Measurements from ENCODE around the gene DCUN1D4. TPM values are rescaled to one million over a fixed set of nuclear protein-coding genes. Genes with fewer than 3 reads are reported as not detected.

DCUN1D4 gene
- total RNA-seq, 1 donor from 2014 or later: 35.2 TPM

DNA sequence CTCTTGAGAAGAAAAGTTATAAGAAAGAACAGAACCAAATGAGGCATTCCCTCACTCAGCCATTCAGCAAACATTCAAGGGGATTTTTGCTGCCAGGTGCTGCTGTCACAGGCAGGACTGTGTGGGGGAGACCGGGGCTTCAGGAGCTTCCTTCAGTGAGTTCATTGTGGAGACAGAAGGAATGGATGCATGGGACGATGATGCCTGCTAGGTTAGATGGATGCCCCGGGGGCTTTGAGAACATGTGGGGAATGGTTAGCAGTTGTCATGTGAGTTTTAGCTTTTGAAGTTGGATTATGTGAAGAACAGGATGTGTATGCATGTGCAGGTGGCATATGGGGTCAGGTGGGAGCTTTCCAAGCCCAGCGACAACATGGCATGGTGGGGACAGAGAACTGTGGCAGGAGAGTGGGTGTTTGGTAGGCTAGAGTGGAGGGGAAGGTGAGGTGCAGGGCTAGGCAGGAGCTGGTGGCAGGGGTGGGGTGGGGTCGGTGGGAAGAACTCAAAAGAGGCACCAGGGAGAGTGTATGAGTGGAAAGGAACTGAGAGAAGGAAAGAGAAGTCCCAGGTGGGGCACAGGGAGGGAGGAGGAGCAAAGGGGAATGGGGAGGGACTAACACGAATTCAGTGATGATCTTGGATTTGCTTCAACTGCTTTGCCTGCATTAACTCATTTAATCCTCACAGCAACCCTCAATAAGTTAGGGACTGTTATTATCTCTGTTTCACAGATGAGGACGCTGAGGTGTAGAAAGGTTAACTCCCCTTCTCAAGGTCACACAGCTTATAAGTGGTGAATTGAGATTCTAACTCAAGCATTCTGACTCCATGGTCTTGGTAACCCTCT lies 8.4 kb downstream of the DCUN1D4 start:
- ATAC-seq (ENCODE audit: poor library complexity) (no peak), DNase-seq (no peak)
- intact Hi-C loops (cut with DNase I): no loop called here

DNA sequence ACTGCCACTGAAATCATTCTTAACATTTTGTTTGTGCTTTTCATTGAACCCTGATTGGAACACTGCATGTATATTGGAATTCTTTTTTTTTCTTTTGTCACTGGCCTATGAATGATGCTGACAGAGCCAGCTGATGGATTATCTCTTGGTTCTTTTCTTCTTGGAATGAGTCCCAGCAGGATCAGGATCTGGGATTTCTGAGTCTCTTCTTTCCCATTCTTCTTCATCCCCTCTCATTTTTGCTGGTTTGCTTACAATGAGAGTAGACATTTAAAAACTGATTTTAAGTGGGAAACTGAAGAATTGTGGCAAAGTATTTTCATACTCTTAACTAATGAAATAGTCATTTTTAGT lies 9.0 kb downstream of the DCUN1D4 start:
- intact Hi-C loops (cut with DNase I): no loop called here
- DNase-seq (no peak), ATAC-seq (ENCODE audit: poor library complexity) (no peak)

DNA sequence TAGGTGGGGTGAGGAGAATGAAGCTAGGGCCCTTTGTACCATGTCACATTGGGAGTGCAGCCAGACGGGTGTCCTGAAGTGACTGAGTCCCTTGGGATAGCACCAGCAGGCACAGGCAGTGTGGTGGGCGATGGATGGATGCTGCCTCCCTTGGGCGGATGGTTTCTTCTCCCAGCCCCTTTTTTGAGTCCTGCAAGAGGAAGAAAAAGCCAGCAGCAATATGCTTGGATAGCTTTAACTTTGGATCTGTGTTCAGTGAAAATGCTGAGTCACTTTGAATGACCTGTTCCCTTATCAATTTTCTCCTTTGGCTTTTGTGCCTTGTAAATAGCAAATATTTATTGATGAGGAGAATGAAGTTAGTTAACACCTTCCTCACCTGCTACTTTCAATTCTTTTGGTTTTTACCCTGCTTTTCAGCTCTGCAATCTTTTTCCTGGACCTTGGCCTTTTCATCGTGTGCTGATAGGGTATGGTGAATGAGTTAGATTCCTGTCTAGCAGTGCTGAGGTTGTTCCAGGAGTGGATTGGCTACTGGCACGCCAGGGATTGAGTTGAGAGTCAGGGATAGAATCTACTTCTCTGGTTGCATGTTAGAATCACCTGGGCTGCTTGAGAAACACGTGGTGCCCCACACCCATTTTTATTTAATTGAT lies 10.2 kb downstream of the DCUN1D4 start:
- DNase-seq (no peak), ATAC-seq (ENCODE audit: poor library complexity) (peak; percentile 74)
- intact Hi-C loops (cut with DNase I): no loop called here

DNA sequence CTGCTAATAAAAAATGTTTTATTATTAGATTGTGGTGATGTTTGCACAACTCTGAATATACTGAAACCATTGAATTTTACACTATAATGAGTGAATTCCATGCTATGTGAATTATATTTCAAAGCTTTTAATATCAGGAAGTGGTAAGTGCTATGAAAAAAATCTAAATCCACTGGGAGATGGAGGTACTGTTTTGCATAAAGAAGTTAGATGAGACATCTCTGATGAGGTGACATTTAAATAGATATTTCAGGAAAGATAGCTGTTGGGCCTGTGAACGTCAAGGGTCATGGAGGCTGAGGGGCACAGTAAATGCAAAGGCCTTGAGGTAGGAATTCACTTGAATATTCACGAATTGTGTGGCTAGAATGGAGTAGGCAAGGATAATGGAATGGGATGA lies 12.3 kb downstream of the DCUN1D4 start:
- intact Hi-C loops (cut with DNase I): no loop called here
- ATAC-seq (ENCODE audit: poor library complexity) (no peak), DNase-seq (no peak)

DNA sequence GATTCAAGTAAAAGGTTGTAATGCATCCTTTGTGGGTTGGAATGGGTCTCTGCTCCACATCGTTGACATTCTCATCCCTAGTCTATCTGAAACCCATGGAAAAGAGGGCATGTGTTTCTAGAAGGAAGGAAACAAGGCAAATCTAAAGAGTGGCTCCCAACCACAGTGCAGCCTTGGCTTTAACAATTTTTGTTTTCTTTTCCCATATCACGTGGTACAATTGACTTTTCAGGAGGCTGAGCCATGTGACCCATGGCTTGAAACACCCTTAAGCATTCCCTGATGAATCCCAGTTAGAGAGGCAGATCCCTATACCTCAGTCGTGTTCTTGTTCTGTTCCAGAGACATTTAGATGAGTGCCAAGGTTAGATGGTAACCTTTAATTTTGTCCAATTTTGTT lies 12.8 kb downstream of the DCUN1D4 start:
- intact Hi-C loops (cut with DNase I): no loop called here
- ATAC-seq (ENCODE audit: poor library complexity): no peak
- DNase-seq: no peak

DNA sequence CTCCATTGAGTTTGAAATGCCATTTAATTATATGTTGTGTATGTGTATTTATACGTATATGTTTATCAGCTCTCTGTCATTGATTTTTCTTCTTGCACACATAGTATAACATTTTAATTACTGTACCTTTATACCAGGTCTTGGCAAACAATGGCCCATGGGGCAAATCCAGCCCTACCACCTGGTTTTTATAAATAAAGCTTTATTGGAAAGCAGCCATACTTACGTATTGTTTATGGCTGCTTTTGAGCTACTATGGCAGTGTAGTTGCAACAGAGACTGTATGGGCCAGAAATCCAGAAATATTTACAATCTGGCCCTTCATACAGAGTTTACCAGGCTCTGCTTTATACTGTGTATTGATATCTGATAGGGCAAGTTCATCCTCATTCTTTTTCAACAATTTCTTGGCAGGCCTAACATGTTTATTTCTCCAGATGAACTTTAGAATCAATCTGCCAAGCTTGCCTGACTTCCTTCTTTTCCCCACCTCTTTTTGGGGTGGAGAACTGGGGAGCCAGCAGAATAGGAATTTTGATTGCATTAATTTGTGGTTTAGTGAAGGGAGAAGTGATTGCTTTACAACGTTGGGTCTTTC lies 15.8 kb downstream of the DCUN1D4 start:
- ATAC-seq (ENCODE audit: poor library complexity) (peak; percentile 25), DNase-seq (no peak)
- intact Hi-C loops (cut with DNase I): no loop called here

DNA sequence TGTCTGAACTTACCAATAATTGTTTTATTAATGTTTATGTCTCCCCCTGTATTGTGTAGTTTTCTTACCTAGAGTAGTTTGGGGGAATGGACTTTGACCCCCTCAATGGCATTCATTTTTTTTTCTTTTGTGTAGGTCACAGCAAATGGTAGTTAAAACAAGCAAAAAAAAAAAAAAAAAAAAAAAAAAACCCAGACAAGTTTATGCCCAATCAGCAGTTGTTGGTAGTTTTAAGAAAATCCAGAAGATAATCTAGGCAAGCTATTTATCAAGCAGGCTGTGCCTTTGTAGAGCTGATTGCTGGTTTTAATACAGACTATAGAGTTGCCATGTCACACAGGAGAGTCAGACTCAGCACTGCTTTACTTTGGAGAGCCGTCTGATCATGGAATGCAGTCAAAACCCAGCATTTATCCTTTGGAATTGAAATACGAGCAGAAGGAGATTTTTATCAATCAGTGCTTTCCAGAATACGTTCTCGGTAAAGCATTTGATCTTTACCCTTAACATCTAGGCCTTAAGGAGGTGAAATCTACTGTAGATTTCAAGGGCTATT lies 16.6 kb downstream of the DCUN1D4 start:
- DNase-seq: no peak
- ATAC-seq (ENCODE audit: poor library complexity): no peak
- intact Hi-C loops (cut with DNase I): no loop called here

DNA sequence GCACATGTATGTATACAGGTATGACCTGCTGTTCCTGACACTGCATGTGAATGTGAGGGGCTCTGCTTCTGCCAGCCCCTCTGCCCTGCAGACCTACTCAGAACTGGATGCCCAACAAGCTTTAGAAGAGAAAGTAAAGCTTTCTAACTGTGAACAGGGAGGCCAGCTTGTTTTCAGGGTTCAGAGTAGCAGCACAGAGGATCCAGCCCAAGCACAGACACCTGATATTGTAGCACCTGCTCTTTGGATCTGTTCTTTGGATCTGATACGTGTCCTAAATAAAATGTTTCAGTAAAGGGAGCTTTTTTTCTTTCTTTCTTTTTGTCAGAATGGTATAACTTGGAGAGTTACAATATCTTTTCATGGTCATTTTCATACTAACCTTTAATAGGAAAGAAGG lies 19.2 kb downstream of the DCUN1D4 start:
- ATAC-seq (ENCODE audit: poor library complexity) (no peak), DNase-seq (no peak)
- intact Hi-C loops (cut with DNase I): no loop called here

DNA sequence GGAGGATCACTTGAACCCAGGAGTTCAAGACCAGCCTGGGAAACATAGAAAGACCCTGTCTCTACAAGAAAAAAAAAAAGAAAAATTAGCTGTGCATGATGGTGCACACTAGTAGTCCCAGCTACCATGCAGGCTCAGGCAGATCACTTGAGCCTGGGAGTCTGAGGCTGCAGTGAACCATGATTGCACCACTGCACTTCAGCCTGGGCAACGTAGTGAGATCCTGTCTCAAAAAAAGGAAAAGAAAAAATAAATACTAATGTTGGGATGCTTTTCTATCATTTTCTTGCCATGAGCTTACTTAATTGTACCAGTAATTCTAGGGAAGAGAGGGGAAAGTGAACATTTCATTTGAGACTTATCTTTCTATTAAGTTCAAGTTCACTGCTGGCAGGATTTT lies 19.8 kb downstream of the DCUN1D4 start:
- intact Hi-C loops (cut with DNase I): no loop called here
- DNase-seq (no peak), ATAC-seq (ENCODE audit: poor library complexity) (no peak)

DNA sequence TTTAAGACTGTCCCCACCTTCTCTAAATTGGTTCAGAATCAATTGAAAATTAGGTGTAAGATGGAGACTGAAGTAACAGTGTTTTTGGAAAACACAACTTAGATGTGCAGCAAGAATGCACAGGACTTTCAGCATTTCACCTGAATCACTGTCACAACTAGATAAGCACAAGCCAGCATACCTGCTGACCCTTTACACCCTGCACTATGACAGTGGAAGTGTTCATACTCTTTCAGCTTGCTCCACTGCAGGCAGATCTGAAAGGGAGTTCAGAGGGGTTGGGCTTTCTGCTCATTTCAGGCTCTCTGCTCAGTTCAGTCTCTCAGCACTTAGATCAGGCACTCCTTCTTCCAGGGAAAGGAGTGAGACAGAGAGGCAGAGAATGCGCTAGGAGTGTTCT lies 22.8 kb downstream of the DCUN1D4 start:
- intact Hi-C loops (cut with DNase I): no loop called here

DNA sequence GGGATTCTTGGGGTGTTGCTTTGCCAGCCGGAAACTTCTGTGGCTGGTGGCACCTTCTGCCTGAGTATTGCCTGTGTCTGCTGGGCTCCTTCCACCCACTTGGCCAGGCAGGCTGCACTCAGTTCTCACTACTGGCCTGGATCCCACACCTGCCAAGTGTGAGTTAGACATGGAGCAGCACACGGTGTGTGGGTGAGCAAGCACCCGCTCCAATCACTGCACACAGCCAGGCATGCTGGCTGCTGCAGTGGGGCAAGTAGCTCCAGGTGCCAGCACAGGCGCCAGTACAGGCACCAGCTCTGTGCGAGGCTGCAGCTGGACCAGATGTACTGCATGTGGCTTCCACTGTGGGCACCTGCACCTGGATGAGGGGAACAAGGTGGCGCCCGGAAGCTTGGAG lies 23.9 kb downstream of the DCUN1D4 start:
- DNase-seq (peak; percentile 56), ATAC-seq (ENCODE audit: poor library complexity) (peak; percentile 95)
- intact Hi-C loops (cut with DNase I): no loop called here

More for the DNA sequence above, 22.8 kb downstream of the DCUN1D4 start:
- ATAC-seq (ENCODE audit: poor library complexity): no peak
- DNase-seq: no peak

DNA sequence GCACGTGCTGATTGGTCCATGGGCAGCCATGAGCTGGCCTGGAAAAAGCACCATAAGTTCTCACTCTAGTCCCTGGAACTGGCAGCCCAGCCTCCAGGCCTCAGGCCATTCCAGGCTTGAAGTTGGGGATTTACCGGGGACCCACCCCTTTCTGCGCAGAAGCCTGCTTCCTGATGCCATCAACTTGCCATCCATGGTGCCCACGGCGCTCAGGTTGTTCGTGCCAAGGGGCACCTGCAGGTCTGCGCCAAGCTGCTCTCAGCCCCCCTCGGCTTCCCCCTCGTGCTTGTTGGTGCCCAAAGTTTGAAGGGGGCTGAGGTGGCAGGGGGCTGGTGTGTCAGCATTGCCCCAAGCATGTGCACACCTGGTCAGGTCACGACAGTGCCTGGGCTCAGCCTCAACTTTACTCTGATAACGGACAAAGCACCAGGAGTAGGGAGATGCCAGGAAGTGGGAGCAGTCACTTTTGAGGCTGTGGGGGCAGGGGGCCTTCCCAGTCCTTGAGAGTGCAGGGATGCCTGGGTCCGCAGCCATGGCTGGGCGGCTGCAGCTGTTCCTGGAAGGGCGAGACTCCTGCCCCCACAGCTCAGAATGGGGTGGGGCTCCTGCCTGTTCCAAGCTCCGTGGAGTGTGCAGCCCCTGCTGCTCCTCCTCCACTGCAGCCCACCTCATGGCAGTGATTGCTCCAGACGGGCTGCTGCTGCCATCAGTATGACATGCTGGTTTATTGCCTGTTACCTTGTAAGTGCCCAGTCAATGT lies 24.9 kb downstream of the DCUN1D4 start:
- intact Hi-C loops (cut with DNase I): no loop called here
- no peak for DNase-seq
- ATAC-seq (ENCODE audit: poor library complexity): no peak

DNA sequence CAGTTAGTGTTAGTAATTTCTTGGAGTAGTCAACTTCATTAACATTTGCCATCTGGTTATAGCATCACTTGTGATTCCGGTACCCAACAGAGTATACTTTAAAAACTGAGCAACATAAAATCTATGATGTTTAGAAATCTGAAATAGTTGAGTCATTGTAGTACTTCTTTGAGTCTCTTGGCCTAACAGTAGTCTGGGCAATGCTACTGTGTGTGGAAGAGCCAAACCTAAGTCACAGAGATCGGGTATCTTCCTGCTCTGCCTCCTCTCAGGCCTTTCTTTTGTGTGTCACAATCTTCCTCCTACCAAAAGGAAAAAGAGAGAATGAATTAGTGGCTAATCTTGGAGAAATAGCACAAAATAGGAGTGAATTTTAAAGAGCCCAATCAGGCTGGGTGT lies 25.5 kb downstream of the DCUN1D4 start:
- DNase-seq (no peak), ATAC-seq (ENCODE audit: poor library complexity) (no peak)
- intact Hi-C loops (cut with DNase I): no loop called here

DNA sequence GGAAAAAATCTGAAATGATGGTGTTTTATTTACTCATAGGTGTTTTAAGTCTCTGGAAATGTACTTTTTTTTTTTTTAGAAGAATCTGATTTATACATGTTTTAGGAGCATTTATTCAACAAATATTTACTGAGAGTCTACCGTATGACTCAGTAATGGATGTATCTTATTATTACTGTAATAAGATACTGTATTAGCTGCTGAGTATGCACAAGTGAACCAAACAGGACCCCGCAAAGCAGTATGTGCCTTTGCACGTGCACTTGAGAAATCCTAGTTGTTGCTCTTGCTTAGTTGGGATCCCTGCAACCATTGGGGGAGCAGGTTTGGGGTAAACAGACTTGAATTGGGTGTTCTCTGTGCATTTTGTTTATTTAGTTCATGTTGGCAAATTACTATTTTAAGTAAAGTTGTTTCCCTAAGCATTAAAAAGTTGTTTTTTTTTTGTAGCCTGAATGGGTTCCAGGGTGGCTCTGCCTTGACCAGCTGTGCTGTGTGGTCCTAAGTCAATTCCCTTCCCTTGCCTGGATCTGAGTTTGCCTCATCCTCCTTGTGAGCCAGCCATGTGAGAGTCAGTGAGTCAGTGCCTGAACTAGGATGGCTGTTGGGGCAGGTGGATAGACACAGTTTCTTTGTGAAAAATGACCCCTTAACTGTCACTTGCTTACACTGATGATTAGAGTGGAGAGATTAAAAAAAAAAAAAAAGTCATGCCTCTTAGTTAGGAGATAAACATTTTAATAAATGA lies 27.7 kb downstream of the DCUN1D4 start:
- DNase-seq (no peak), ATAC-seq (ENCODE audit: poor library complexity) (no peak)
- intact Hi-C loops (cut with DNase I): no loop called here

DNA sequence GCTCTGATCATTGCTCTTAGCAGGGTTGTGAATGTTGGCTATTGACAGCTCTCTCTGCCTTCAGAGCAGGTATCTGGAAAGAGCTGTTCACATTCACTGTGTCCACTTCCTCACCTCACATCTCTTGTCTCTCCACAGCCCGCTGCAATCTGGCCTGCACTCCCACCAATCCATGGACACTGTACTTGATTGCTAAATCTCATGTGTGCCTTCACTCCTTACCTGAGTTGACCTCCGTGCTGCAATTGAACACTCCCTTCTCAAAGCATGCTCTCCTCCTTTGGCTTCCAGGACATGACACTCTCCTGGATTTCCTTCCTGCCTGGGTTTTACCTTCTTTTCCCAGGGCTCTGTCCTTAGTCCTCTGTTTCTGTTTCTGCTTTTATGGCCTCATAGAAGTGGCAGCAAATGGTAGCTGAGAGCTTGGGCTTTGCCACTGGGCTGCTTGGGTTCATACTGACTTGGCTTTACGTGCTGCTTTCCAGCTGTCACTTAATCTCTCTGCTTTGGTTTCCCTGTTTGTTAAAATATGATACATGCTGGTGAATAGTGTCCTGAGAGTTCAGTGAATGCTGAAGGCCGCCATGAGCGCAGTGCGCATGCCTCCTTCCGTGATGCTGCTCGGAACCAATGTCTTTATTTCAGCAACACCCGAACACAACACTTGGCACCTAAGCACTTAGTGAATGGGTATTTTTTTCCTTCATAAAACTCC lies 29.5 kb downstream of the DCUN1D4 start:
- intact Hi-C loops (cut with DNase I): no loop called here
- DNase-seq (no peak), ATAC-seq (ENCODE audit: poor library complexity) (no peak)

DNA sequence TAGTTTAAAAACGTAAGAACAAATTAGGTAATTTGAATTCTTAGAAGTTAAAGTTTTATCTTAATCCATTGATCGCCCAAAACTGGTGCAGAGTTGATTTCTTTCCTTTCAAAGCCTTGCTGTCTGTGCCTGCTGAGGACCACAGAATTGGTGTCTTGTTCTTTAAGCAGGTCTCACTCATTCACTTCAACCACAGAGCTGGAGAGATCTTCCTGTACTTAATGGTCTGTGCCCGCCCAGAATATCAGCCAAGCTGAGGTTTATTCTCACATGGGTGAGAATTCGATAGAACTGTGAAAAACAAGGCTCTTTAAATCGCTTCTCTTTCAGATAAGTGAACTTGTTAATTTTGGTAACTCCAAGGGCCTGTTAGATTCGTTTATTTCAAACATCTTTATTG lies 31.6 kb downstream of the DCUN1D4 start:
- DNase-seq: no peak
- intact Hi-C loops (cut with DNase I): no loop called here
- ATAC-seq (ENCODE audit: poor library complexity): no peak

DNA sequence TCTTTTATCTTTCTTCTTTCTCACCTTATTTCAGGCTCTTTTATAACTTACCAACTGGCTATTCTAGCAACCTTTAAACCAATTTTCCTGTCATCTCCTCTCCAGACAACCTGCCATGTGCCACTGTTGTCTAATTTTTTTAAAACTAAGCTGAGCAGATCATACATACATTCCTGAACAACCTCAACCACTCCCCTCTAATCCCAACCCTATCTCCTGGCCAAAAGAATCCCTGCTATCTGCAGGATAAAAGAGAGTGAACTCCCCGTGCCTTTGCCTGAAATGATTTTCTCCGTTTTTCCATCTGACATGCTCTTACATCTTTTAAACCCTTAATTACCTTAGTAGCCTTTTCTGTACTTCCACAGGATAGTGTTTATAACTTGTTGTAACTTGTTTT lies 35.5 kb downstream of the DCUN1D4 start:
- ATAC-seq (ENCODE audit: poor library complexity) (no peak), DNase-seq (no peak)
- intact Hi-C loops (cut with DNase I): no loop called here
